IMR-90 (cell line): ENCODE measurements around the gene LAMTOR4. TPM values are rescaled to one million over a fixed set of nuclear protein-coding genes. Genes with fewer than 3 reads are reported as not detected.
A peak's percentile ranks its signal among the peaks of the same experiment; 100 is the strongest.

Experiments
- ATAC-seq: fragments of 200-7000 bp; cut with Tn5 transposase; 2 replicates; pipeline ENCODE4 v1.9.1; 2020; ENCODE audit warnings: low read depth, mild to moderate bottlenecking, moderate library complexity
- BruUV-seq: library from RNA; stranded (reverse); fragments of 400-500 nt; replicated peaks from 2 replicates; lab custom pipeline; 2021; lab: Mats Ljungman, UMichigan
- CTCF ChIA-PET: fragments of 300-600 bp; formaldehyde crosslinking; extraction: SDS; loops from one replicate; lab custom pipeline; 2021; ENCODE audit warnings: antibody characterized with exemption; lab: Yijun Ruan, JAX
- POLR2A ChIA-PET: fragments of 300-600 bp; sonication (Branson Sonifier 250); formaldehyde crosslinking; loops from one replicate; lab custom pipeline; 2022; ENCODE audit warnings: antibody characterized with exemption; ENCODE audit not compliant: unreplicated experiment; lab: Charles Lee
- DNase-seq: peaks from one replicate; pipeline ENCODE4 v3.0.0; 2013
- H2AFZ ChIP-seq: replicated peaks from 2 replicates; pipeline ENCODE3; 2013; ENCODE audit warnings: low read length, mild to moderate bottlenecking; ENCODE audit not compliant: poor library complexity
- H2AK5ac ChIP-seq: 2 replicates; pipeline ENCODE4 v1.6.1; 2013; ENCODE audit warnings: low read depth, low read length, inconsistent platforms
- H2AK9ac ChIP-seq: replicated peaks from 2 replicates; pipeline ENCODE3; 2013; ENCODE audit warnings: mild to moderate bottlenecking, low read depth, low read length, moderate library complexity; ENCODE audit not compliant: poor library complexity
- H2BK120ac ChIP-seq: 2 replicates; pipeline ENCODE4 v1.6.1; 2013; ENCODE audit warnings: low read depth, low read length, inconsistent platforms
- H2BK15ac ChIP-seq: 3 replicates; pipeline ENCODE4 v1.6.1; 2013; ENCODE audit warnings: low read depth, low read length, inconsistent platforms
- H2BK20ac ChIP-seq: 2 replicates; pipeline ENCODE4 v1.6.1; 2013; ENCODE audit warnings: low read depth, mild to moderate bottlenecking, inconsistent platforms, low read length, moderate library complexity
- H2BK5ac ChIP-seq: 2 replicates; pipeline ENCODE4 v1.6.1; 2013; ENCODE audit warnings: mild to moderate bottlenecking, low read depth, low read length, inconsistent platforms; ENCODE audit not compliant: poor library complexity, severe bottlenecking
- H3K14ac ChIP-seq: replicated peaks from 2 replicates; pipeline ENCODE4 v1.6.1; 2013; ENCODE audit warnings: low read depth, low read length, inconsistent platforms
- H3K18ac ChIP-seq: 2 replicates; pipeline ENCODE4 v1.6.1; 2013; ENCODE audit warnings: low read depth, low read length, control low read depth
- H3K23ac ChIP-seq: 2 replicates; pipeline ENCODE4 v1.6.1; 2013; ENCODE audit warnings: low read depth, low read length, inconsistent platforms
- H3K27ac ChIP-seq: 2 replicates; pipeline ENCODE4 v1.5.1; 2013; ENCODE audit warnings: mild to moderate bottlenecking, control low read depth, low read length; ENCODE audit not compliant: insufficient read depth
- H3K27me3 ChIP-seq: 2 replicates; pipeline ENCODE4 v1.6.1; 2013; ENCODE audit warnings: low read length; ENCODE audit not compliant: control insufficient read depth, insufficient read depth
- H3K36me3 ChIP-seq: 2 replicates; pipeline ENCODE4 v1.6.1; 2013; ENCODE audit warnings: low read length, mixed read lengths; ENCODE audit not compliant: control insufficient read depth, insufficient read depth
- H3K4ac ChIP-seq: 2 replicates; pipeline ENCODE4 v1.6.1; 2013; ENCODE audit warnings: low read depth, low read length, inconsistent platforms
- H3K4me1 ChIP-seq: 2 replicates; pipeline ENCODE4 v1.6.1; 2013; ENCODE audit warnings: low read length, mixed read lengths; ENCODE audit not compliant: control insufficient read depth, insufficient read depth
- H3K4me2 ChIP-seq: 2 replicates; pipeline ENCODE4 v1.6.1; 2013; ENCODE audit warnings: low read depth, mild to moderate bottlenecking, control low read depth, low read length, moderate library complexity
- H3K4me3 ChIP-seq: 2 replicates; pipeline ENCODE4 v1.5.1; 2013; ENCODE audit warnings: low read depth, mild to moderate bottlenecking, control low read depth, low read length, moderate library complexity; ENCODE audit not compliant: insufficient read depth
- H3K56ac ChIP-seq: 2 replicates; pipeline ENCODE4 v1.6.1; 2013; ENCODE audit warnings: low read length, inconsistent platforms; ENCODE audit not compliant: insufficient read depth; ENCODE audit errors: extremely low read depth
- H3K79me1 ChIP-seq, 2 experiments: 2 replicates each; pipeline ENCODE4 v1.6.1; 2013; ENCODE audit warnings: low read length in 2 of 2, inconsistent platforms in 1 of 2, low read depth in 1 of 2
- H3K9ac ChIP-seq: 2 replicates; pipeline ENCODE4 v1.6.1; 2013; ENCODE audit warnings: low read depth, low read length, control low read depth
- H3K9me1 ChIP-seq: 2 replicates; pipeline ENCODE4 v1.6.1; 2013; ENCODE audit warnings: low read length, inconsistent platforms; ENCODE audit not compliant: insufficient read depth
- H3K9me3 ChIP-seq: 2 replicates; pipeline ENCODE4 v1.6.1; 2013; ENCODE audit warnings: low read length; ENCODE audit not compliant: control insufficient read depth, insufficient read depth
- H4K20me1 ChIP-seq: 2 replicates; pipeline ENCODE4 v1.6.1; 2013; ENCODE audit warnings: low read length, inconsistent platforms; ENCODE audit not compliant: insufficient read depth
- H4K5ac ChIP-seq: 2 replicates; pipeline ENCODE4 v1.6.1; 2013; ENCODE audit warnings: mild to moderate bottlenecking, low read depth, low read length, control low read depth
- H4K8ac ChIP-seq, 2 experiments: 2 replicates each; pipeline ENCODE4 v1.6.1; 2013; ENCODE audit warnings: low read depth in 2 of 2, low read length in 2 of 2, control low read depth in 1 of 2, inconsistent platforms in 1 of 2
- H4K91ac ChIP-seq: 2 replicates; pipeline ENCODE4 v1.6.1; 2013; ENCODE audit warnings: low read depth, low read length, inconsistent platforms; ENCODE audit not compliant: insufficient read depth
- BHLHE40 ChIP-seq: fragments of 150-350 bp; IDR thresholded peaks from 2 replicates; pipeline ENCODE4 v1.6.1; 2016; ENCODE audit warnings: mild to moderate bottlenecking, low read depth, low read length
- CEBPB ChIP-seq: IDR thresholded peaks from 2 replicates; pipeline ENCODE4 v1.6.1; 2012; ENCODE audit warnings: low read depth, low read length, improper control_type of control experiment
- CTCF ChIP-seq: conservative IDR thresholded peaks from 2 replicates; pipeline ENCODE4 v1.5.1; 2012; ENCODE audit warnings: mild to moderate bottlenecking, low read depth, low read length, improper control_type of control experiment
- FOS ChIP-seq: fragments of 150-350 bp; IDR thresholded peaks from 2 replicates; pipeline ENCODE4 v1.6.1; 2016; ENCODE audit warnings: low read depth, low read length
- MAZ ChIP-seq: IDR thresholded peaks from 2 replicates; pipeline ENCODE4 v1.6.1; 2012; ENCODE audit warnings: low read depth, mild to moderate bottlenecking, low read length, improper control_type of control experiment, moderate library complexity, borderline replicate concordance
- MXI1 ChIP-seq: IDR thresholded peaks from 2 replicates; pipeline ENCODE4 v1.6.1; 2012; ENCODE audit warnings: low read depth, mild to moderate bottlenecking, low read length, moderate library complexity, borderline replicate concordance
- POLR2A ChIP-seq: IDR thresholded peaks from 2 replicates; pipeline ENCODE4 v1.6.1; 2012; ENCODE audit warnings: mild to moderate bottlenecking, low read depth, low read length
- RCOR1 ChIP-seq: IDR thresholded peaks from 2 replicates; pipeline ENCODE4 v1.6.1; 2012; ENCODE audit warnings: mild to moderate bottlenecking, low read length, improper control_type of control experiment; ENCODE audit not compliant: insufficient replicate concordance
- SMC3 ChIP-seq: fragments of 150-350 bp; IDR thresholded peaks from 2 replicates; pipeline ENCODE4 v1.6.1; 2016; ENCODE audit warnings: low read depth, mild to moderate bottlenecking, antibody characterized with exemption, low read length, moderate library complexity
- USF2 ChIP-seq: fragments of 150-350 bp; IDR thresholded peaks from 2 replicates; pipeline ENCODE4 v1.6.1; 2017; ENCODE audit warnings: mild to moderate bottlenecking, antibody characterized with exemption, low read length, low read depth
- WGBS, 2 experiments: methylation state at CpG; one replicate each; pipeline versions ENCODE4 v1.1.5 to v1.1.7; 2013; ENCODE audit warnings: missing lambda C conversion rate in 2 of 2; ENCODE audit not compliant: insufficient read length in 1 of 2; ENCODE audit errors: extremely low coverage in 2 of 2; 5-methylcytosine and 5-hydroxymethylcytosine counted together
- dilution Hi-C: fragments of 300-500 bp; cut with HindIII; formaldehyde crosslinking; loops from one replicate; pipeline ENCODE4 v1.14.3; 2018; ENCODE audit warnings: low sequenced_read_pairs; ENCODE audit not compliant: unreplicated experiment
- in situ Hi-C: fragments of 300-500 bp; cut with MboI; formaldehyde crosslinking; loops from 3 replicates; pipeline ENCODE4 v1.14.3; 2019; ENCODE audit warnings: low sequenced_read_pairs, inconsistent platforms, mixed read lengths
- intact Hi-C: fragments of 100-400 bp; cut with micrococcal nuclease; formaldehyde crosslinking; loops from 2 replicates; pipeline ENCODE4 v1.10.0; 2022
- polyA plus RNA-seq, 3 experiments: library from polyadenylated mRNA; depleted of rRNA; stranded (reverse); fragments of >200 nt; gene quantifications; 2 replicates each; pipeline ENCODE4 v1.2.3, GENCODE V29; 2012; ENCODE audit warnings: low replicate concordance in 1 of 3
- total RNA-seq: library from RNA; depleted of rRNA; stranded (reverse); fragments of >200 nt; gene quantifications from 2 replicates; pipeline ENCODE4 v1.2.3, GENCODE V29; 2012

The LAMTOR4 gene
- total and polyA plus RNA-seq, 2 of the 4 experiments (the other 2 are of a cell fraction): 134 to 268 TPM

GRCh38 chr7:100101016-100101862 is 47.5 kb upstream of the LAMTOR4 start, which contains the start of the genes AP4M1 and MCM7:
TSS of gene AP4M1 (plus strand) at chr7:100101643. CDS start at chr7:100101715, 72 bp downstream.
TSS of gene MCM7 (minus strand) at chr7:100101397. CDS start at chr7:100101294, 103 bp downstream.
- intact Hi-C loops (loop anchor here (2.0 kb wide), 1 partner anchor 18 kb away; the partner anchor contains the start of genes CNPY4 and TAF6), dilution Hi-C loops (no loop called here)

More at GRCh38 chr7:100101016-100101862, 47.5 kb upstream of the LAMTOR4 start, which contains the start of the genes AP4M1 and MCM7:
- peaks cover 28 to 57% of the 10 kb centered on the region in 2 experiments for H3K79me1 ChIP-seq
- H3K9me1 ChIP-seq: peaks cover 5% of the 10 kb centered on the region; the same call in 1 of the 2 replicates
- peak within 1 kb of the TSS; percentile 54 for H3K4me3 ChIP-seq
- H3K4me2 ChIP-seq: peak within 1 kb of the TSS; percentile 87
- ATAC-seq (peak; percentile 80), DNase-seq (peak; percentile 99)
- peak within 1 kb of the TSS; percentile 58 for H2BK5ac ChIP-seq
- H2BK20ac ChIP-seq: peak within 1 kb of the TSS; percentile 80; the same call in 1 of the 2 replicates
- peaks cover 7% of the 10 kb centered on the region; the same call in 1 of the 2 replicates for H4K20me1 ChIP-seq
- H2AK9ac ChIP-seq: peak within 1 kb of the TSS; percentile 98
- WGBS, 2 experiments: 0% methylated on average over 17 of the region's 80 CpGs; no CpG with 5 or more reads in 1 of the 2 experiments
- POLR2A ChIA-PET: interaction anchor here (0.8 to 1.7 kb wide), 2 partner anchors 14 to 20 kb away, joined by 3 to 6 read pairs; no protein-coding TSS in a partner anchor
- H3K14ac ChIP-seq: peak within 1 kb of the TSS; percentile 92
- H3K27ac ChIP-seq: peak within 1 kb of the TSS; percentile 80
- H2AFZ ChIP-seq: peak within 1 kb of the TSS; percentile 94
- peaks cover 46% of the 10 kb centered on the region for H3K36me3 ChIP-seq
- H3K18ac ChIP-seq: no peak within 1 kb of the TSS; the same call in 1 of the 2 replicates
- peak within 1 kb of the TSS; percentile 97 for H2AK5ac ChIP-seq
- H3K9me3 ChIP-seq: no peaks in the 10 kb centered on the region
- CTCF ChIA-PET: interaction anchor here (1.3 kb wide), 1 partner anchor 11 kb away, joined by 5 read pairs; no protein-coding TSS in a partner anchor
- H3K4me1 ChIP-seq: peaks cover 15% of the 10 kb centered on the region
- H4K5ac ChIP-seq: peak within 1 kb of the TSS; percentile 27
- H4K8ac ChIP-seq: peak within 1 kb of the TSS; percentile 67 to 96; a peak in 3 of 4 replicates
- H3K27me3 ChIP-seq: no peaks in the 10 kb centered on the region
- H2BK120ac ChIP-seq: peak within 1 kb of the TSS; percentile 88
- H3K56ac ChIP-seq: peak within 1 kb of the TSS; percentile 62; the same call in 1 of the 2 replicates
- TF ChIP-seq RCOR1 (no peak), CEBPB (peak; percentile 48), USF2 (peak; percentile 99), MXI1 (peak; percentile 90), CTCF (no peak), FOS (peak; percentile 35; the same call in 1 of the 2 replicates), POLR2A (peak; percentile 76), BHLHE40 (peak; percentile 27; the same call in 1 of the 2 replicates), SMC3 (no peak), MAZ (peak; percentile 88)
- peak within 1 kb of the TSS; percentile 81; the same call in 2 of the 3 replicates for H2BK15ac ChIP-seq
- peak within 1 kb of the TSS; percentile 91 for H3K23ac ChIP-seq
- in situ Hi-C loops: no loop called here
- peak within 1 kb of the TSS; percentile 96 for H3K4ac ChIP-seq
- H4K91ac ChIP-seq: peak within 1 kb of the TSS; percentile 90
- no TSS peak for BruUV-seq
- H3K9ac ChIP-seq: peak within 1 kb of the TSS; percentile 75
